ENCODE measurements around the gene ERVW-1. TPM values are rescaled to one million over a fixed set of nuclear protein-coding genes. Genes with fewer than 3 reads are reported as not detected.
"Not testable (repeated sequence)": the region's sequence is repeated elsewhere in the genome, so short reads cannot be mapped to it uniquely, and the experiment has no call there.

The ERVW-1 gene
- total RNA-seq, 4 donors from 2014 or later, result not detected

DNA sequence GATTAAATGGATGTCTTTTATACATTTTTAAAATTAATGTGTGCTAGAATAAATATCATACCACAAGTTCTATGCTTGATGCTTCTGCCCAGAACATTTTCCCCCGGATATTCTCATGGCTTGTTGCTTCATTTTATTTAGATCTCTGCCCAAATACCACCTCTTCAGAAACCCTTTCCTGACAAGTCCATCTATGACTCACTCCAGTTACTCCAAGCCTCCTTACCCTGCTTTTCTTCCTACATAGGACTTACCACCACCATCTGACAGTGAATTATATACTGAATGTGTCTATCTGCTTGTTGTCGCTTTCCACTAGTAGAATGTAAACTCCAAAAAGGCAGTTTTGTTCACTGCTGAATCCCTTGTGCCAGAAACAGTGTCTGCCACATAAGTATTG is 19.1 kb upstream of the ERVW-1 start:
- H3K4me3 ChIP-seq, result no peak overlapping the region
- peaks cover 2 to 84% (median 4%) of the 10 kb centered on the region in 3 donors for H3K36me3 ChIP-seq
- H3K27ac ChIP-seq, result no peak overlapping the region
- no peaks in the 10 kb centered on the region for H3K4me1 ChIP-seq
- TF ChIP-seq, protein P1, sequence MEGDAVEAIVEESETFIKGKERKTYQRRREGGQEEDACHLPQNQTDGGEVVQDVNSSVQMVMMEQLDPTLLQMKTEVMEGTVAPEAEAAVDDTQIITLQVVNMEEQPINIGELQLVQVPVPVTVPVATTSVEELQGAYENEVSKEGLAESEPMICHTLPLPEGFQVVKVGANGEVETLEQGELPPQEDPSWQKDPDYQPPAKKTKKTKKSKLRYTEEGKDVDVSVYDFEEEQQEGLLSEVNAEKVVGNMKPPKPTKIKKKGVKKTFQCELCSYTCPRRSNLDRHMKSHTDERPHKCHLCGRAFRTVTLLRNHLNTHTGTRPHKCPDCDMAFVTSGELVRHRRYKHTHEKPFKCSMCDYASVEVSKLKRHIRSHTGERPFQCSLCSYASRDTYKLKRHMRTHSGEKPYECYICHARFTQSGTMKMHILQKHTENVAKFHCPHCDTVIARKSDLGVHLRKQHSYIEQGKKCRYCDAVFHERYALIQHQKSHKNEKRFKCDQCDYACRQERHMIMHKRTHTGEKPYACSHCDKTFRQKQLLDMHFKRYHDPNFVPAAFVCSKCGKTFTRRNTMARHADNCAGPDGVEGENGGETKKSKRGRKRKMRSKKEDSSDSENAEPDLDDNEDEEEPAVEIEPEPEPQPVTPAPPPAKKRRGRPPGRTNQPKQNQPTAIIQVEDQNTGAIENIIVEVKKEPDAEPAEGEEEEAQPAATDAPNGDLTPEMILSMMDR (IDR thresholded peaks at IDR 0.05), result no peak
- TF ChIP-seq EP300 (IDR thresholded peaks at IDR 0.05) (no peak), POLR2A (IDR thresholded peaks at IDR 0.05) (no peak)
- no peak for DNase-seq (ENCODE audit: low spot score in 2 of 2)
- H3K27me3 ChIP-seq, result no peaks in the 10 kb centered on the region
- no peaks in the 10 kb centered on the region for H3K9me3 ChIP-seq
- WGBS, 2 donors, result 85 to 93% methylated on average over 2 of the region's 2 CpGs

DNA sequence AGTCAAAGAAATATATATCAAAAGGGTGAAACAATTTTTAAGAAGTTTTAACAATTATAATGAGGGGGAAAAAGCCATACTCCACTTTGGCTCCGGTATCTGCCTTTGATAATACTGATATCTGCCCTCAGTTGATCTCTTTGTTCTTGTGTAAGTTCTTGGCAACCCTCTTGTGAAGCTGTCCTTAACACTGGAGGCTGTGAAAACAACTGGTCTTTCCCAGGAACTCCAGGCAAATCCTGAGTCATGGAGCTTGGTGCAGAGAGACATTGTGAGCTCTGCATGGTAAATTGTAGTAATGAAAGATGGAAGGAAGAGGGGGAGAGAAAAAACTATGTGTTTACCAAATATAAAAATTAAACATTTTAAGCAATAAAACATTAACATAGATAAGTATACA is 11.9 kb upstream of the ERVW-1 start:
- no peaks in the 10 kb centered on the region for H3K9me3 ChIP-seq
- no peaks in the 10 kb centered on the region for H3K27me3 ChIP-seq
- peaks cover 5 to 99% (median 10%) of the 10 kb centered on the region in 3 donors for H3K36me3 ChIP-seq
- no peaks in the 10 kb centered on the region for H3K4me1 ChIP-seq
- TF ChIP-seq, protein P1 (IDR thresholded peaks at IDR 0.05), result no peak
- no peak for TF ChIP-seq POLR2A (IDR thresholded peaks at IDR 0.05)
- no peak for TF ChIP-seq EP300 (IDR thresholded peaks at IDR 0.05)
- no peak for DNase-seq (ENCODE audit: low spot score in 2 of 2)
- H3K4me3 ChIP-seq, result no peak overlapping the region
- H3K27ac ChIP-seq, result no peak overlapping the region
- WGBS, 2 donors, result 81 to 85% methylated on average over 1 of the region's 1 CpG

DNA sequence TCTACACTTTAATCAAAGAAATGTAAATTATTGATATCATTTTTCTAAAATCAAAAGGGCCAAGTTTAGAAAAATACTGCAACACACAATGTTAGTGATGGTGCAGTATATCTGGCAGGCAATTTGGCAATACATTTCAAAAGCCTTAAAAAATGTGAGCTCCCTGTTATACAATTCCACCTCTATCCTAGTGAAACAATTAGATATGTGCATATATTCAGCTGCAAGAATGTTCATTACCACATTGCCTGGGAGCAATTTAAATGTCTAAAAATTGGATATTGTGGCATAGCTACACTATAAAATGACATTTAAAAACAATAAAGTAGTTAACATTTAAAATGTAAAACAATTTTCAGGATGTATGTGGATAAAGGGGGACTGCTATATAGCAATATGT is 10.1 kb upstream of the ERVW-1 start:
- H3K27me3 ChIP-seq, result no peaks in the 10 kb centered on the region
- peaks cover 3 to 98% (median 8%) of the 10 kb centered on the region in 3 donors for H3K36me3 ChIP-seq
- TF ChIP-seq EP300 (IDR thresholded peaks at IDR 0.05) (no peak), POLR2A (IDR thresholded peaks at IDR 0.05) (no peak)
- TF ChIP-seq, protein P1 (IDR thresholded peaks at IDR 0.05), result no peak
- DNase-seq (ENCODE audit: low spot score in 2 of 2), result no peak
- H3K27ac ChIP-seq, result no peak overlapping the region
- H3K4me3 ChIP-seq, result no peak overlapping the region
- H3K4me1 ChIP-seq, result no peaks in the 10 kb centered on the region
- no peaks in the 10 kb centered on the region for H3K9me3 ChIP-seq

DNA sequence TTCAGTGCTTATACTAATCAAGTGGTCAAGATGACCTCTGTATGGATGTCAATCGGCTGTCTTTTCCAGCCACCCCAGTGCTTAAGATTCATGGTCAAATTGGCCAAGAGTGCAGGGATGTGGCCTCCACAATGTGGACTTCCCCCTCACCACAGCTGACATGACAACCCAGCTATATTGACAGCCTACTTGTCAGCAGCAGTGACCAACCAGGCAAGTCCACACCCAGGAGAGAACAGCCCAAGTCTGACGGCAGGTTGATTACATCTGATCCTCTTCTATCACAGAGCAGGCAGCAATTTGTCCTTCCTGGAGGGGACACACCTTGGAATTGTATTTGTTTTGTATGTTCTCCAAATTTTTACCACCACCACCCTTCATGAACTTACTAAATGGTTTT is 8.2 kb upstream of the ERVW-1 start:
- Histone ChIP-seq H3K27ac (no peak overlapping the region), H3K36me3 (peaks cover 3 to 86% (median 6%) of the 10 kb centered on the region in 3 donors), H3K4me3 (no peak overlapping the region), H3K27me3 (no peaks in the 10 kb centered on the region), H3K4me1 (no peaks in the 10 kb centered on the region), H3K9me3 (no peaks in the 10 kb centered on the region)
- DNase-seq (ENCODE audit: low spot score in 2 of 2), result no peak
- TF ChIP-seq, protein P1 (IDR thresholded peaks at IDR 0.05), result no peak
- TF ChIP-seq POLR2A (IDR thresholded peaks at IDR 0.05) (no peak), EP300 (IDR thresholded peaks at IDR 0.05) (no peak)
- 85 to 87% methylated on average over 2 of the region's 2 CpGs for WGBS, 2 donors

- Histone ChIP-seq H3K9me3 (no peaks in the 10 kb centered on the region), H3K36me3 (peaks cover 3 to 80% (median 6%) of the 10 kb centered on the region in 3 donors), H3K4me3 (no peak overlapping the region), H3K4me1 (no peaks in the 10 kb centered on the region), H3K27me3 (no peaks in the 10 kb centered on the region), H3K27ac (no peak overlapping the region)
- TF ChIP-seq, protein P1 (IDR thresholded peaks at IDR 0.05), result no peak
- TF ChIP-seq POLR2A (IDR thresholded peaks at IDR 0.05), result no peak
- TF ChIP-seq EP300 (IDR thresholded peaks at IDR 0.05), result no peak
- 89 to 96% methylated on average over 2 of the region's 2 CpGs for WGBS, 2 donors
- no peak for DNase-seq (ENCODE audit: low spot score in 2 of 2)
Observed at GRCh38 chr7:92485267-92485892, 7.6 kb upstream of the ERVW-1 start.

DNA sequence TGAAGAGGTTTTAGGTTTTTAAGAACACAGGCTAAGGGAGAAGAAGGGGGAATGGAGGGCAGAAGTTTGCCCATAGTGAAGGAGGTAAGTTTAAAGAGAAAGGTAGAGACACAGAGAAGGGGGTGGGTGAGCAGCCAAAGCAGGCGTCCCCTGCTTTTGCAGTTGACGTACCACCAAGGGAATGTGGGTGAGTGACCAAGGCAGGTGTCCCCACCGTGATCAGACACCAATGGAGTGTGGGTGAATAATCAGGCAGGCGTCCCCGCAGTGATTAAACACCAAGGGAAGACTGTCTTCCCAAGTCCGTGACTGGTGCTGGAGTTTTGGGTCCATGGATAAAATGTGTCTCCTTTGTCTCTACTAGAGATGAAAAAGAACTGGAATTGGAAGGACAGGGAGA is 6.5 kb upstream of the ERVW-1 start:
- H3K4me3 ChIP-seq; H3K9me3 ChIP-seq; H3K27ac ChIP-seq; H3K4me1 ChIP-seq; DNase-seq (ENCODE audit: low spot score in 2 of 2); H3K27me3 ChIP-seq: not testable (repeated sequence)
- H3K36me3 ChIP-seq, result peaks cover 2 to 69% (median 3%) of the 10 kb centered on the region in 3 donors
- 93 to 97% methylated on average over 6 of the region's 6 CpGs for WGBS, 2 donors

DNA sequence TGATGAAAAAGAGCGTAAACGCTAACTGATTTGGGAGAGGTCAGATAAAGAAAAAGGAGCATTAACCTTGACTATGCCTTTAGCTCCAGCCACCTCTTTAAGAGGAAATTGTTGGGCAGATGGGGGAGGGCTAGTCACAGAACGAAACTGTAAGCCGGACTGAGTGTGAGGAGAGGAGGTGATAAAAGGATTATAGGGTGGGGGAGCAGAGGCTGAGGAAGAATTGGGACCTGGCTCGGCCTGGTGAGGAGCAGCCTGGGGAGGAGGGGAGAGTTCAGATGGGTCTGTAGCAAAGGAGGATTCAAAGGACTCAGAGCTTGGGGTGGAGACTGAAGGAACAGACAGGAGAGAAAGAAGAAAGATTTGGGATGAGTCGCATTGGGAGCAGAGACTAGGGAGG is 5.9 kb upstream of the ERVW-1 start:
- 66 to 71% methylated on average over 6 of the region's 6 CpGs for WGBS, 2 donors
- not testable (repeated sequence) for H3K9me3 ChIP-seq; H3K4me1 ChIP-seq; H3K27me3 ChIP-seq; DNase-seq (ENCODE audit: low spot score in 2 of 2); H3K4me3 ChIP-seq; H3K27ac ChIP-seq
- H3K36me3 ChIP-seq, result peaks cover 0 to 68% (median 3%) of the 10 kb centered on the region in 3 donors

DNA sequence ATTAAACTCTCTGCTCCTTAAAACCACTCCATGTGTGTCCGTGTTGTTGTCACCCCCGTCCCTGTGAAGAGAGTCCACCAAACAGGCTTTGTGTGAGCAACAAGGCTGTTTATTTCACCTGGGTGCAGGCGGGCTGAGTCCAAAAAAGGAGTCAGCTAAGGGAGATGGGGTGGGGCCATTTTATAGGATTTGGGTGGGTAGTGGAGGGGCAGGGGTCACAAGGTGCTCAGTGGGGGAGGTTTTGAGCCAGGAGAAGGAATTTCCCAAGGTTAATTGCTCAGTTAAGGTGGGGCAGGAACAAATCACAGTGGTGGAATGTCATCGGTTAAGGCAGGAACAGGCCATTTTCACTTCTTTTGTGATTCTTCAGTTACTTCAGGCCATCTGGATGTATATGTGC is 1.4 kb upstream of the ERVW-1 start:
- peaks cover 0 to 63% (median 0%) of the 10 kb centered on the region in 3 donors for H3K36me3 ChIP-seq
- H3K27me3 ChIP-seq; H3K4me1 ChIP-seq; H3K9me3 ChIP-seq; H3K4me3 ChIP-seq; H3K27ac ChIP-seq; DNase-seq (ENCODE audit: low spot score in 2 of 2): not testable (repeated sequence)
- WGBS, 2 donors, result 87 to 92% methylated on average over 4 of the region's 4 CpGs
